VCaP (cell line): Measurements from ENCODE around the gene FARS2.

Experiments used
- H3K27ac ChIP-seq: fragments of 450-650 bp; 2 replicates; pipeline ENCODE4 v1.5.1; 2017
- TF ChIP-seq, protein P1 (sequence below): fragments of 450-650 bp; conservative IDR thresholded peaks from 2 replicates; pipeline ENCODE4 v1.5.1; 2017; ENCODE audit warnings: mild to moderate bottlenecking, moderate library complexity

FARS2 gene

DNA sequence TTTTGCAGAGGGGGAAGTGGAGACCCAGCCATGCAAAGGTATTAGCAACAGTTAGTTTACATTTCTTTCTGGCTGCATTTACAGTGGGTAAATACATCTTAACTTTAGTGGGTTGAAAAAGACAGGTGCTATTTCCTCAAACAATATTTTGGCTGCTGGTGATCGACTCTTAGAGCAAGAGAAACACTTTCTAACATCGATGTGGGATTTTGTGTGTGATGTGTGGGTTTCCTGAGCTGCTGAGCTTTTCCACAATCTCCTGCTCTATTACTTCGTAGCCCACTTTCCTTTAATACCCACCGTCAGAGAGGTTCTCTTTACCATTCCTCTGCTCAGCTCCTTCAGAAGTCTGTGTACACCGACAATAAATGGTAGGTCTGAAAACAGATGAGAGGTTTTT is 406.4 kb downstream of the FARS2 start:
- TF ChIP-seq, protein P1, sequence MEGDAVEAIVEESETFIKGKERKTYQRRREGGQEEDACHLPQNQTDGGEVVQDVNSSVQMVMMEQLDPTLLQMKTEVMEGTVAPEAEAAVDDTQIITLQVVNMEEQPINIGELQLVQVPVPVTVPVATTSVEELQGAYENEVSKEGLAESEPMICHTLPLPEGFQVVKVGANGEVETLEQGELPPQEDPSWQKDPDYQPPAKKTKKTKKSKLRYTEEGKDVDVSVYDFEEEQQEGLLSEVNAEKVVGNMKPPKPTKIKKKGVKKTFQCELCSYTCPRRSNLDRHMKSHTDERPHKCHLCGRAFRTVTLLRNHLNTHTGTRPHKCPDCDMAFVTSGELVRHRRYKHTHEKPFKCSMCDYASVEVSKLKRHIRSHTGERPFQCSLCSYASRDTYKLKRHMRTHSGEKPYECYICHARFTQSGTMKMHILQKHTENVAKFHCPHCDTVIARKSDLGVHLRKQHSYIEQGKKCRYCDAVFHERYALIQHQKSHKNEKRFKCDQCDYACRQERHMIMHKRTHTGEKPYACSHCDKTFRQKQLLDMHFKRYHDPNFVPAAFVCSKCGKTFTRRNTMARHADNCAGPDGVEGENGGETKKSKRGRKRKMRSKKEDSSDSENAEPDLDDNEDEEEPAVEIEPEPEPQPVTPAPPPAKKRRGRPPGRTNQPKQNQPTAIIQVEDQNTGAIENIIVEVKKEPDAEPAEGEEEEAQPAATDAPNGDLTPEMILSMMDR, result no peak
- H3K27ac ChIP-seq, result peak overlapping the region; percentile 36; the same call in 1 of the 2 replicates

DNA sequence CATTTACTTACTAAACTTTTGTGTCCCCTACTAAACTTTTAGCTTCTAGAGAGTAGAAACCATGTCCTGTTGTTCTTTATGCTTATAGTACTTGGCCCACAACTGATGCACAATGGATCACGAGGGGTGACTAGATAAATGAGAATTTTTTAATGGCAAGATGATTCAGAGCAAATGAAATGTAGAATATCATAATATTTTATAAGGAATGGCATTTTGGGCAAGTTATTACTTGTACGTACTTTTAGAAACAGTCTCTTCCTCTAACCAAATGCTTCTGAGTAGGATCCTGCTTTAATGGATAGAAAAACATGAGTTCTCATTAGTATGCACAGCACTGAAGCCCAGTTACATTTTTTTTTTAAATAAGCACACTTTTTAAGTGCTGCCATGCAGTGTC is 409.1 kb downstream of the FARS2 start:
- no peak overlapping the region for H3K27ac ChIP-seq
- TF ChIP-seq, protein P1, result no peak

DNA sequence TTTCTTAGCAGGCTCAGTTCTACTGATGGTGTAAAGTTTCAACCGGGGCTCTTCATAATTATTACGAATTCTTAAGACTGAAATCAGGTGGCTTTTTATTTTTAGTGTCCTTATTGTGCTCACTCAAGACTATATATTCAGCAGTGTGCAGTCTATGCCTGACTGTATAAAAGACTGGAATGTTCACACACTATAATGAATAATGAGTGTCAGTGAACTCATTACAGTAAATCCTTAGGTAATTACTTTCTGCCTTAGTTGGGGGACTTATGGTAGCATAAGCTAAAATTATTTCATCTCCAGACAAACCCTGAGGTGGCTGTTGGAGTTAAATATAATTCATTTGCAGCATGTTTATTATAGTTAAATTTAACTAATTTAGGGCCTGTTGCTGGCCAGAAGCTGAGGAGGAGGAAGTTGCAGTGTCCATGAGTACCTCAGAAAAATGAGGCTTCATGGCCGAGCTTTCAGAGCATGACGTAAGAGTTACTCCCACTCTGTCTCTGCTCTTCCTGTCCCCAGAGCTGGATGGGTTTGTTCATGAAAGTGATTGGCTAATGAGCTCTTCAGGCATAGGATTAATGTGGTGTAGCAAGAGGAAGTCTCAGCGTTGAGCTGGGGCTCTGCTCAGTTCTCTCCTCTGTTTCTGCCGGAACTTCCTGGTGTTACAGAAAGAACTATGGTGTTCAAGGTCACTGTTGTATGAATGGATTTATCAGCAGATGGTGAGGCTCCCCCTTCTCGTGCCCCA is 409.7 kb downstream of the FARS2 start:
- H3K27ac ChIP-seq, result no peak overlapping the region
- TF ChIP-seq, protein P1, result no peak

DNA sequence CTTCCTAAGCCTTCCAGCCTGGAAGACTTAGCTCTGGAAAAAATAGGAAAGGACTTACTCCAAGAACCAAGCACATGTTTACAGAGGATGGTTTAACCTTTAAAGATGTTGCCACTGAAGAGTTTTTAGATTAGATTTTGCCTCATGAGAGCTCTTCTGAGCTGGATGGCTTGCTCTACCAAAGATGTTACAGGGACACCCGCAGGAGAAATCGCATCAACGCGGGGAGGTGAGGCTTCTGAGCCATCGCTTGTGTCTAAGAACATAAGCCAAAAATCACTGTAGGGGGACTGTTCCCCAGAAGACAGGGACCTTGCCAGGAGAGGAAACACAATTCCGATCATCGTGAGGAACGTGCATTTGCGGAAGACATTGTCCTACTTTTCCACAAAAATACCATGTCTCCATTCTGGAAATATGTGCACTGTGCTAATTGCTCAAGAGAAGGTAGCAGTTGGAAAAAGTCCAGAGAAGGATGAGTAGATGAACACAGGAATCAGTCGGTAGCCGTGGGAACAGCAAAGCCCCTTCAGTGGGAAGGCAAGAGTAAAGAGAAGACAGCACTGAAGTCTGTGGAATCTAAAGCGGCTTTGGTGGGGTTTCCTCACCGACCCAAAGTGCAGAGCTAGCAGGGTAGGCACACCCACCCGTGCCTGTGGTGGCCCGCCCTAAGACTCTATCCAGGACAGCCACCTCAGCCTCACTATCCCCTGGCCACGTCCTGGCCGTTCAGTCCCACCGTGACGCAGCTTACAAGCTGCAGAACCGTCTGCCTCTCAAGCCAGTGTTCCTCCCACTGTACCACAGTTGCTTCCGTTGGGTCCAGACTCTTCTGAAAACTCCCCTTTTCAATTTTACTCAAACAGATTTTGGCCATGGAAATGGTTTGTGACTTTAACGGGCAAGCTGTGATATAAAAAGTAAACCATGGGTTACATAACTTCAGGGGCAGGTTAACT is 410.6 kb downstream of the FARS2 start:
- TF ChIP-seq, protein P1, result no peak
- H3K27ac ChIP-seq, result no peak overlapping the region

DNA sequence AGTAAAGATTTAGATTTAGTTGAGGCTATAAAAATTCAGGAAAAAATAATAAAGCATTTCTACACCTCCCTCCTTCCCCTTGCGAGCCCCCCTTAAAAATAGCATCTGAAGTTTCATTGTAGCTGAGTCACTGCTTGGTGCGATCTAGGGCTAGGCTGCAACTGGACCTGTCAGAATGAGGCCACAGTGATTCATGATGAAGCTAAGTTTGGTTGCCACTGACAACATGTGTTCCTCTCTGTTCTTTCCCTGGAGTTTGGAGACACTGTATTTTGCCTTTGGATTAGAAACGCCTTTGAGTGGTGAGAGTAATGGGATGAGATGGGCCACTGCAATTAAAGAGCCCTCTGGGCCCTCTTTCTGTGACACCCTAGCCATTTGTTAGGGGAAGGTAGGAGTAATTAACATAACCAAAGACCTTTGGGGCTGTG is 411.3 kb downstream of the FARS2 start:
- TF ChIP-seq, protein P1, result no peak
- no peak overlapping the region for H3K27ac ChIP-seq

DNA sequence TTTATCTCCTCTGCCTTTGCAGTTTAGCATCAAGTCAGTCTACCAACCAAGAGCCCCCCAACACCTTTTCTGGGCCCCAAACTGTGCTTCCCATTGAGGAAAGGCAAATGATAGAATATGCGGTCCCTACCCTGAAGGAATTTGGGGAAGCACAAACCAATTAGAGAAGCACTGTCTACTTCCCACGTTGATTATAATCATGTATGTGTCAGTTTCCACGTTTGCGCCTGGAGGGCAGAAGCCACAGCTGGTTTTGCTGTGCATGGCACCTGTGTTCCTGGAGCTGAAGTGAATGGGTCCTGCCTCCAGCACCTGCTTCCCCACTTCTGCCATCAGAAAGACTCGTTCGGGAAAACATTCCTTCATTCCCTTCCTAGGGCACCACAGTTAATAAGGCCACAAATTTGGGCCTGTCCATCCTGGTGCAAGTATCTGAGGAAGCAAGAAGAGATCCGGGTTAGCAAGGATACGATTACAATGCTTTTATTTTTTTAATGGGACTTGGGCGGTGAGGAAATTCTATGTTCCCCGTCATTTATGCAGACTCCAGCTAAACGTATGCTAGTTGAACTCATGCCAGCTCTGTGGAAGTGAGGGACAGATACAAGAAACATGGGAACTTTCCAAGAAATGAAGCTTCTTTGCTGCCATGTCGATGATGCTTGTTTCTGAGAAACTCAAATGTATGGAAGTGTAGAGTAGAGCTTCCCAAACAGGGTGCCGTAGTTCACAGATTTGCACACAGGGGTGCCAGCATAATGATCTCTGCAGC is 411.9 kb downstream of the FARS2 start:
- TF ChIP-seq, protein P1, result no peak
- H3K27ac ChIP-seq, result no peak overlapping the region
